Fibroblast of lung (primary cell): ENCODE results near the gene RPRD1B. TPM values are rescaled to one million over a fixed set of nuclear protein-coding genes. Genes with fewer than 3 reads are reported as not detected.

ENCODE experiments used
- DNase-seq, 2 donors: peaks; one replicate each; pipeline versions ENCODE4 v3.0.0 to v3.0.0-alpha.2; 2010; ENCODE audit warnings: low read depth in 2 of 2
- H2AFZ ChIP-seq: 2 replicates; pipeline ENCODE4 v1.5.1; 2012; ENCODE audit warnings: low read length, control low read depth, inconsistent platforms
- H3K27ac ChIP-seq: 2 replicates; pipeline ENCODE4 v1.5.1; 2011; ENCODE audit warnings: low read length, control low read depth; ENCODE audit not compliant: insufficient read depth
- H3K27me3 ChIP-seq: 2 replicates; pipeline ENCODE4 v1.5.1; 2011; ENCODE audit warnings: mild to moderate bottlenecking, low read length; ENCODE audit not compliant: control insufficient read depth, insufficient read depth
- H3K36me3 ChIP-seq: 2 replicates; pipeline ENCODE4 v1.5.1; 2011; ENCODE audit warnings: low read length; ENCODE audit not compliant: control insufficient read depth, insufficient read depth
- H3K4me1 ChIP-seq: 2 replicates; pipeline ENCODE4 v1.5.1; 2011; ENCODE audit warnings: low read length; ENCODE audit not compliant: control insufficient read depth, insufficient read depth; ENCODE audit errors: extremely low read depth
- H3K4me2 ChIP-seq: 2 replicates; pipeline ENCODE4 v1.5.1; 2011; ENCODE audit warnings: low read length, control low read depth; ENCODE audit not compliant: insufficient read depth; ENCODE audit errors: extremely low read depth
- H3K4me3 ChIP-seq, 4 experiments: fragments of 200-600 bp in 1 of 4; sonication (generic) in 1 of 4; replicated peaks in 1 of 4; 2 replicates each; pipeline ENCODE4 v1.5.1; 2011 to 2016; ENCODE audit warnings: low read length in 4 of 4, low read depth in 3 of 4, mild to moderate bottlenecking in 3 of 4, control low read depth in 2 of 4, inconsistent platforms in 1 of 4, mixed read lengths in 1 of 4; ENCODE audit not compliant: insufficient read depth in 1 of 4; ENCODE audit errors: control extremely low read depth in 1 of 4
- H3K79me2 ChIP-seq: 2 replicates; pipeline ENCODE4 v1.5.1; 2012; ENCODE audit warnings: mild to moderate bottlenecking, low read length, inconsistent platforms; ENCODE audit not compliant: control insufficient read depth, insufficient read depth
- H3K9ac ChIP-seq: 2 replicates; pipeline ENCODE4 v1.5.1; 2011; ENCODE audit warnings: mild to moderate bottlenecking, low read length, control low read depth; ENCODE audit not compliant: insufficient read depth
- H3K9me3 ChIP-seq: 2 replicates; pipeline ENCODE4 v1.5.1; 2012; ENCODE audit warnings: low read depth, low read length; ENCODE audit not compliant: control insufficient read depth, insufficient read depth
- H4K20me1 ChIP-seq: 2 replicates; pipeline ENCODE4 v1.5.1; 2011; ENCODE audit warnings: low read length; ENCODE audit not compliant: control insufficient read depth, insufficient read depth; ENCODE audit errors: extremely low read depth
- EZH2 ChIP-seq: IDR thresholded peaks from 2 replicates; pipeline ENCODE4 v1.5.1; 2012; ENCODE audit warnings: low read length, control low read depth, mild to moderate bottlenecking; ENCODE audit errors: missing control alignments
- polyA plus RNA-seq, 2 donors: library from polyadenylated mRNA; depleted of rRNA in 1 of 2; stranded (reverse) in 1 of 2; unstranded in 1 of 2; fragments of >200 nt; gene quantifications; 2 replicates each; pipeline ENCODE4 v1.2.1, GENCODE V29; 2011 to 2012; ENCODE audit warnings: missing spikeins in 1 of 2
- total RNA-seq: library from RNA; depleted of rRNA; stranded (reverse); fragments of >200 nt; gene quantifications from 2 replicates; pipeline ENCODE4 v1.2.1, GENCODE V29; 2014
- TF ChIP-seq, protein P1 (sequence below), 2 donors: IDR thresholded peaks in 1 of 2; conservative IDR thresholded peaks in 1 of 2; 1 replicate in 1 of 2; 2 replicates in 1 of 2; pipeline ENCODE4 v1.5.1; 2011 to 2012; ENCODE audit warnings: low read length in 2 of 2, control low read depth in 1 of 2, inconsistent platforms in 1 of 2, low read depth in 1 of 2, mild to moderate bottlenecking in 1 of 2

RPRD1B gene
- total and polyA plus RNA-seq, 2 donors (not counting 1 experiment from before 2014, with no cell fraction given): 23.8 to 23.9 TPM

DNA sequence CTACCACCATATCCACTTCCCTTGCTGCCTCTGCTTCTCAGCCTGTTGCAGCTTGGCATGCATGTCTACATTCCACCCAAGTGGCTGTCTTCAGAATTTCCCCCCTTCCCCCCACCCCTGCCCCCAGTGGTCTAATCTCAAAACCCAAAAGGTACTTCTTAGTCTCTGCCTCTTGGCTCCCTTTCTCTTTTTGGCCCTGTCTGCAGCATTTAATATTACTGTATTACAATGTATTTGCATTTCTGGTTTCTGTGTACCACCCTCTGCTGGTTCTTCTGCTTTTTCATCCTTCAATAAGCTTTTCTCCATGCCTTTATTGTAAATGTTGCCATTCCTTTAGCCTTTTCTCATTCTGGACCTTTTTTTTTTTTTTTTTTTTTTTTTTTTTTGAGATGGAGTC, 43.0 kb downstream of the RPRD1B start:
- no peaks in the 10 kb centered on the region for H3K27me3 ChIP-seq
- peaks cover 8% of the 10 kb centered on the region for H3K36me3 ChIP-seq
- no peak overlapping the region for H3K9ac ChIP-seq
- H3K4me3 ChIP-seq: no peak overlapping the region
- H3K27ac ChIP-seq: no peak overlapping the region
- no peak for DNase-seq
- no peaks in the 10 kb centered on the region for H3K9me3 ChIP-seq
- peaks cover 8% of the 10 kb centered on the region for H3K79me2 ChIP-seq
- H4K20me1 ChIP-seq: no peaks in the 10 kb centered on the region
- no peak overlapping the region for H2AFZ ChIP-seq
- no peak overlapping the region for H3K4me2 ChIP-seq
- peaks cover 31% of the 10 kb centered on the region for H3K4me1 ChIP-seq
- TF ChIP-seq, protein P1, sequence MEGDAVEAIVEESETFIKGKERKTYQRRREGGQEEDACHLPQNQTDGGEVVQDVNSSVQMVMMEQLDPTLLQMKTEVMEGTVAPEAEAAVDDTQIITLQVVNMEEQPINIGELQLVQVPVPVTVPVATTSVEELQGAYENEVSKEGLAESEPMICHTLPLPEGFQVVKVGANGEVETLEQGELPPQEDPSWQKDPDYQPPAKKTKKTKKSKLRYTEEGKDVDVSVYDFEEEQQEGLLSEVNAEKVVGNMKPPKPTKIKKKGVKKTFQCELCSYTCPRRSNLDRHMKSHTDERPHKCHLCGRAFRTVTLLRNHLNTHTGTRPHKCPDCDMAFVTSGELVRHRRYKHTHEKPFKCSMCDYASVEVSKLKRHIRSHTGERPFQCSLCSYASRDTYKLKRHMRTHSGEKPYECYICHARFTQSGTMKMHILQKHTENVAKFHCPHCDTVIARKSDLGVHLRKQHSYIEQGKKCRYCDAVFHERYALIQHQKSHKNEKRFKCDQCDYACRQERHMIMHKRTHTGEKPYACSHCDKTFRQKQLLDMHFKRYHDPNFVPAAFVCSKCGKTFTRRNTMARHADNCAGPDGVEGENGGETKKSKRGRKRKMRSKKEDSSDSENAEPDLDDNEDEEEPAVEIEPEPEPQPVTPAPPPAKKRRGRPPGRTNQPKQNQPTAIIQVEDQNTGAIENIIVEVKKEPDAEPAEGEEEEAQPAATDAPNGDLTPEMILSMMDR (conservative IDR thresholded peaks at IDR 0.05 in 1 of 2, IDR thresholded peaks at IDR 0.05 in 1 of 2; ENCODE audit: low read depth in 1 of 2, low read length in 2 of 2): no peak
- no peak for TF ChIP-seq EZH2

- Histone ChIP-seq H3K27me3 (no peaks in the 10 kb centered on the region), H2AFZ (no peak overlapping the region), H3K9me3 (no peaks in the 10 kb centered on the region), H4K20me1 (no peaks in the 10 kb centered on the region), H3K36me3 (peaks cover 8% of the 10 kb centered on the region), H3K4me3 (no peak overlapping the region), H3K27ac (no peak overlapping the region), H3K4me2 (no peak overlapping the region), H3K4me1 (peaks cover 24% of the 10 kb centered on the region), H3K79me2 (peaks cover 8% of the 10 kb centered on the region), H3K9ac (no peak overlapping the region)
- DNase-seq: no peak
- TF ChIP-seq, protein P1 (conservative IDR thresholded peaks at IDR 0.05 in 1 of 2, IDR thresholded peaks at IDR 0.05 in 1 of 2; ENCODE audit: low read depth in 1 of 2, low read length in 2 of 2): no peak
- no peak for TF ChIP-seq EZH2
Observed at GRCh38 chr20:38078084-38078483, 44.5 kb downstream of the RPRD1B start.

DNA sequence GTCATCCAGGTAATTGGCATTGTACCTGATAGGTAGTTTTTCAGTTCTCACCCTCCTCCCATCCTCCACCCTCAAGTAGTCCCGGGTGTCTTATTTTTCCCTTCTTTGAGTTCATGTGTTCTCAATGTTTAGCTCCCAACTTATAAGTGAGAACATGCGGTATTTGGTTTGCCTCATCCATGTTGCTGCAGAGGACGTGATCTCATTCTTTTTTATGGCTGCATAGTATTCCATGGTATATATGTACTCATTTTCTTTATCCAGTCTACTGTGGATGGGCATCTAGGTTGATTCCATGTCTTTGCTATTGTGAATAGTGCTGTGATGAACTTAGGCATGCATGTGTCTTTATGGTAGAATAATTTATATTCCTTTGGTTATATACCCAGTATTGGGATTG, 45.8 kb downstream of the RPRD1B start:
- no peak for TF ChIP-seq EZH2
- TF ChIP-seq, protein P1 (conservative IDR thresholded peaks at IDR 0.05 in 1 of 2, IDR thresholded peaks at IDR 0.05 in 1 of 2; ENCODE audit: low read depth in 1 of 2, low read length in 2 of 2): no peak
- Histone ChIP-seq H3K9ac (no peak overlapping the region), H4K20me1 (no peaks in the 10 kb centered on the region), H3K4me3 (no peak overlapping the region), H3K4me2 (no peak overlapping the region), H3K36me3 (peaks cover 6% of the 10 kb centered on the region), H3K9me3 (no peaks in the 10 kb centered on the region), H3K79me2 (peaks cover 8% of the 10 kb centered on the region), H2AFZ (no peak overlapping the region), H3K4me1 (peaks cover 25% of the 10 kb centered on the region), H3K27ac (no peak overlapping the region), H3K27me3 (no peaks in the 10 kb centered on the region)
- no peak for DNase-seq
